Lower lobe of right lung (tissue), 2 donors: ENCODE measurements around the gene MAGI2. TPM values are rescaled to one million over a fixed set of nuclear protein-coding genes. Genes with fewer than 3 reads are reported as not detected.
"Not testable (repeated sequence)": the region's sequence is repeated elsewhere in the genome, so short reads cannot be mapped to it uniquely, and the experiment has no call there.

Experiments used
- ATAC-seq, 2 donors: fragments of 200-7000 bp; cut with Tn5 transposase; one replicate each; pipeline ENCODE4 v1.9.1; 2020 to 2022; ENCODE audit warnings: mild to moderate bottlenecking in 2 of 2, moderate library complexity in 2 of 2
- DNase-seq: peaks from one replicate; pipeline ENCODE4 v3.0.0-alpha.2; 2020
- H3K27ac ChIP-seq: fragments of 200-600 bp; one replicate; pipeline ENCODE4 v1.8.0; 2022
- H3K27me3 ChIP-seq: fragments of 200-600 bp; one replicate; pipeline ENCODE4 v1.8.0; 2022; ENCODE audit warnings: low read depth
- H3K36me3 ChIP-seq: fragments of 200-600 bp; one replicate; pipeline ENCODE4 v1.8.0; 2022; ENCODE audit warnings: mild to moderate bottlenecking
- H3K4me1 ChIP-seq: fragments of 200-600 bp; one replicate; pipeline ENCODE4 v1.8.0; 2022
- H3K4me3 ChIP-seq: fragments of 200-600 bp; one replicate; pipeline ENCODE4 v1.8.0; 2022; ENCODE audit warnings: mild to moderate bottlenecking
- H3K9me3 ChIP-seq: fragments of 200-600 bp; one replicate; pipeline ENCODE4 v1.8.0; 2022
- CTCF ChIP-seq: fragments of 200-600 bp; IDR thresholded peaks from one replicate; pipeline ENCODE4 v1.8.0; 2022; ENCODE audit warnings: antibody characterized with exemption, mild to moderate bottlenecking
- intact Hi-C: fragments of 100-400 bp; cut with DNase I; formaldehyde crosslinking; loops from one replicate; pipeline ENCODE4 v1.11.0; 2022
- total RNA-seq: library from RNA; stranded (reverse); fragmentation: NEBNext Ultra II Directional; extraction: Animal tissue kit (Norgen Biotek cat#: 25700); gene quantifications from one replicate; pipeline ENCODE4 v1.2.1, GENCODE V29; 2021
- donor health status: DM: no; HTN: yes; CAD: no; lungs with severe emphysema.

The MAGI2 gene
- total RNA-seq, 1 donor from 2014 or later, result 15.3 TPM

GRCh38 chr7:78296644-78297371 is 1156.7 kb downstream of the MAGI2 start:
- no peak overlapping the region for H3K27ac ChIP-seq
- peaks cover 4% of the 10 kb centered on the region for H3K4me1 ChIP-seq
- no peaks in the 10 kb centered on the region for H3K9me3 ChIP-seq
- no peaks in the 10 kb centered on the region for H3K36me3 ChIP-seq
- no peak for DNase-seq
- ATAC-seq, result peak; percentile 68 to 91
- TF ChIP-seq CTCF, result no peak
- no peak overlapping the region for H3K4me3 ChIP-seq
- no peaks in the 10 kb centered on the region for H3K27me3 ChIP-seq
- intact Hi-C loops, result no loop called here

GRCh38 chr7:78296046-78296597 is 1157.3 kb downstream of the MAGI2 start:
- DNase-seq (no peak), ATAC-seq (no peak)
- Histone ChIP-seq H3K9me3 (no peaks in the 10 kb centered on the region), H3K27me3 (no peaks in the 10 kb centered on the region), H3K4me3 (no peak overlapping the region), H3K4me1 (peaks cover under 1% of the 10 kb centered on the region), H3K36me3 (no peaks in the 10 kb centered on the region), H3K27ac (no peak overlapping the region)
- intact Hi-C loops, result no loop called here
- no peak for TF ChIP-seq CTCF

- H3K9me3 ChIP-seq, H3K4me1 ChIP-seq, DNase-seq, H3K36me3 ChIP-seq, H3K27ac ChIP-seq, ATAC-seq, H3K4me3 ChIP-seq, intact Hi-C loops, H3K27me3 ChIP-seq: not testable (repeated sequence)
Measured at GRCh38 chr7:78289471-78289870, 1164.0 kb downstream of the MAGI2 start.

GRCh38 chr7:78284945-78285344 is 1168.5 kb downstream of the MAGI2 start:
- no peak for DNase-seq
- no peaks in the 10 kb centered on the region for H3K36me3 ChIP-seq
- intact Hi-C loops, result no loop called here

GRCh38 chr7:78280276-78280675 is 1173.2 kb downstream of the MAGI2 start:
- Histone ChIP-seq H3K9me3 (no peaks in the 10 kb centered on the region), H3K36me3 (no peaks in the 10 kb centered on the region), H3K27ac (no peak overlapping the region), H3K4me3 (no peak overlapping the region), H3K4me1 (no peaks in the 10 kb centered on the region), H3K27me3 (no peaks in the 10 kb centered on the region)
- no peak for ATAC-seq
- no peak for DNase-seq
- intact Hi-C loops, result no loop called here
- TF ChIP-seq CTCF, result no peak

More at GRCh38 chr7:78284945-78285344, 1168.5 kb downstream of the MAGI2 start:
- Histone ChIP-seq H3K9me3 (no peaks in the 10 kb centered on the region), H3K27me3 (no peaks in the 10 kb centered on the region), H3K27ac (no peak overlapping the region), H3K4me1 (no peaks in the 10 kb centered on the region), H3K4me3 (no peak overlapping the region)
- ATAC-seq, result no peak
- no peak for TF ChIP-seq CTCF

GRCh38 chr7:78279457-78279856 is 1174.0 kb downstream of the MAGI2 start:
- Histone ChIP-seq H3K36me3 (no peaks in the 10 kb centered on the region), H3K27me3 (no peaks in the 10 kb centered on the region), H3K4me1 (no peaks in the 10 kb centered on the region), H3K4me3 (no peak overlapping the region), H3K9me3 (no peaks in the 10 kb centered on the region), H3K27ac (no peak overlapping the region)
- DNase-seq (no peak), ATAC-seq (no peak)
- TF ChIP-seq CTCF, result no peak
- intact Hi-C loops, result no loop called here
